Activated T-helper 2 cell treated with anti-CD3 and anti-CD28 coated beads, Interferon-gamma antibody, Interleukin-2, Interleukin-4, amounts not matched to agents 10 μg/mL and 5 μg/mL and 100 μg/mL, durations not matched to agents 14 hours and 24 hours and 36 hours (primary cell): Measurements from ENCODE around the gene ZNF273. TPM values are rescaled to one million over a fixed set of nuclear protein-coding genes. Genes with fewer than 3 reads are reported as not detected.
"Not testable (repeated sequence)": the region's sequence is repeated elsewhere in the genome, so short reads cannot be mapped to it uniquely, and the experiment has no call there.

Source experiments
- DNase-seq: peaks from one replicate; pipeline ENCODE4 v3.0.0; 2021; ENCODE audit warnings: low spot score
- H3K27ac Mint-ChIP-seq: one replicate; pipeline ENCODE4 v1.8.0; 2021; ENCODE audit warnings: mixed read lengths
- H3K27me3 Mint-ChIP-seq: one replicate; pipeline ENCODE4 v1.8.0; 2021; ENCODE audit warnings: low read depth, mixed read lengths
- H3K36me3 Mint-ChIP-seq: one replicate; pipeline ENCODE4 v1.8.0; 2021; ENCODE audit warnings: low read depth, mixed read lengths
- H3K4me1 Mint-ChIP-seq: one replicate; pipeline ENCODE4 v1.8.0; 2021; ENCODE audit warnings: low read depth, mixed read lengths
- H3K4me3 Mint-ChIP-seq: one replicate; pipeline ENCODE4 v1.8.0; 2021; ENCODE audit warnings: low read depth, mild to moderate bottlenecking, moderate library complexity, mixed read lengths
- H3K9me3 Mint-ChIP-seq: one replicate; pipeline ENCODE4 v1.8.0; 2021; ENCODE audit warnings: mixed read lengths
- intact Hi-C: fragments of 100-400 bp; cut with micrococcal nuclease; formaldehyde crosslinking; loops from one replicate; pipeline ENCODE4 v1.15.1; 2023
- total RNA-seq: library from RNA; stranded (reverse); gene quantifications from 2 replicates; pipeline ENCODE4 v1.2.3, GENCODE V29; 2022

The ZNF273 gene
- total RNA-seq, 1 donor from 2014 or later, result 7.2 TPM

GRCh38 chr7:64947252-64948000 lies 44.4 kb downstream of the ZNF273 start:
- intact Hi-C loops, result no loop called here
- Mint-ChIP-seq H3K27ac (no peak overlapping the region), H3K4me1 (no peaks in the 10 kb centered on the region), H3K9me3 (peaks cover 8% of the 10 kb centered on the region), H3K4me3 (no peak overlapping the region), H3K36me3 (no peaks in the 10 kb centered on the region), H3K27me3 (peaks cover 26% of the 10 kb centered on the region)
- no peak for DNase-seq

GRCh38 chr7:64948774-64949173 lies 45.7 kb downstream of the ZNF273 start:
- H3K9me3 Mint-ChIP-seq, intact Hi-C loops, H3K27ac Mint-ChIP-seq, DNase-seq, H3K4me1 Mint-ChIP-seq, H3K36me3 Mint-ChIP-seq, H3K4me3 Mint-ChIP-seq: not testable (repeated sequence)
- H3K27me3 Mint-ChIP-seq, result peaks cover 26% of the 10 kb centered on the region

- not testable (repeated sequence) for H3K4me3 Mint-ChIP-seq, H3K36me3 Mint-ChIP-seq, H3K4me1 Mint-ChIP-seq, DNase-seq, H3K27ac Mint-ChIP-seq, H3K9me3 Mint-ChIP-seq
- intact Hi-C loops, result loop anchor here (1.0 to 5.0 kb wide), 2 partner anchors 267 to 357 kb away; no protein-coding TSS in a partner anchor
- H3K27me3 Mint-ChIP-seq, result peaks cover 26% of the 10 kb centered on the region
These were observed 47.6 kb downstream of the ZNF273 start for GRCh38 chr7:64950673-64951072.

GRCh38 chr7:64951250-64951848 lies 48.3 kb downstream of the ZNF273 start:
- no peak overlapping the region for H3K27ac Mint-ChIP-seq
- no peak overlapping the region for H3K4me3 Mint-ChIP-seq
- no peaks in the 10 kb centered on the region for H3K36me3 Mint-ChIP-seq
- H3K4me1 Mint-ChIP-seq, result no peaks in the 10 kb centered on the region
- no peak for DNase-seq
- intact Hi-C loops, result loop anchor here (1.0 to 5.0 kb wide), 2 partner anchors 266 to 356 kb away; no protein-coding TSS in a partner anchor
- peaks cover 3% of the 10 kb centered on the region for H3K9me3 Mint-ChIP-seq
- peaks cover 21% of the 10 kb centered on the region for H3K27me3 Mint-ChIP-seq

GRCh38 chr7:64959072-64959747 lies 56.1 kb downstream of the ZNF273 start:
- no peak overlapping the region for H3K27ac Mint-ChIP-seq
- intact Hi-C loops, result no loop called here
- no peaks in the 10 kb centered on the region for H3K27me3 Mint-ChIP-seq
- no peaks in the 10 kb centered on the region for H3K4me1 Mint-ChIP-seq
- H3K4me3 Mint-ChIP-seq, result no peak overlapping the region
- peaks cover 25% of the 10 kb centered on the region for H3K9me3 Mint-ChIP-seq
- DNase-seq, result no peak
- H3K36me3 Mint-ChIP-seq, result no peaks in the 10 kb centered on the region

- no peaks in the 10 kb centered on the region for H3K36me3 Mint-ChIP-seq
- DNase-seq, result no peak
- peaks cover 27% of the 10 kb centered on the region for H3K9me3 Mint-ChIP-seq
- H3K4me3 Mint-ChIP-seq, result no peak overlapping the region
- H3K27ac Mint-ChIP-seq, result no peak overlapping the region
- no peaks in the 10 kb centered on the region for H3K4me1 Mint-ChIP-seq
- intact Hi-C loops, result no loop called here
- H3K27me3 Mint-ChIP-seq, result no peaks in the 10 kb centered on the region
These were observed 62.5 kb downstream of the ZNF273 start for GRCh38 chr7:64965594-64965993.

- intact Hi-C loops, result no loop called here
- H3K27ac Mint-ChIP-seq, result no peak overlapping the region
- H3K36me3 Mint-ChIP-seq, result peaks cover 34% of the 10 kb centered on the region
- DNase-seq, result no peak
- H3K4me3 Mint-ChIP-seq, result no peak overlapping the region
- H3K27me3 Mint-ChIP-seq, result no peaks in the 10 kb centered on the region
- peaks cover 84% of the 10 kb centered on the region for H3K9me3 Mint-ChIP-seq
- H3K4me1 Mint-ChIP-seq, result no peaks in the 10 kb centered on the region
These were observed 75.6 kb downstream of the ZNF273 start for GRCh38 chr7:64978497-64979203.

Other genes starting within 250 kb of the ZNF273 start
- gene ZNF107, start 237.1 kb upstream of the ZNF273 start, total RNA-seq, result 12.8 and 13.1 TPM in 2 replicates
- gene ZNF138, start 108.8 kb upstream of the ZNF273 start, total RNA-seq, result 7.9 and 8.1 TPM in 2 replicates
- gene ZNF117, start 87.8 kb downstream of the ZNF273 start, total RNA-seq, result 3.3 and 3.5 TPM in 2 replicates
- gene ERV3-1, start 103.4 kb downstream of the ZNF273 start, total RNA-seq, result 9.7 and 9.8 TPM in 2 replicates